Spleen (tissue), 11 donors: Measurements from ENCODE around the gene CCDC73. TPM values are rescaled to one million over a fixed set of nuclear protein-coding genes. Genes with fewer than 3 reads are reported as not detected.

ENCODE experiments used
- DNase-seq: peaks from one replicate; pipeline ENCODE4 v3.0.0-alpha.2; 2020
- H3K27ac ChIP-seq, 8 donors: fragments of 200-600 bp; sonication (generic) in 7 of 8; 1 replicate in 4 of 8; 2 replicates in 4 of 8; pipeline versions ENCODE4 v1.5.0 to v1.8.0; 2016 to 2021; ENCODE audit warnings: inconsistent platforms in 4 of 8, mild to moderate bottlenecking in 4 of 8, moderate library complexity in 1 of 8
- H3K27me3 ChIP-seq, 7 donors: fragments of 200-600 bp; sonication (generic) in 6 of 7; replicated peaks in 1 of 7; 1 replicate in 4 of 7; 2 replicates in 3 of 7; pipeline versions ENCODE4 v1.5.0 to v1.8.0; 2016 to 2021; ENCODE audit warnings: inconsistent platforms in 3 of 7, mild to moderate bottlenecking in 1 of 7
- H3K36me3 ChIP-seq, 6 donors: fragments of 200-600 bp; sonication (generic) in 5 of 6; 1 replicate in 4 of 6; 2 replicates in 2 of 6; pipeline versions ENCODE4 v1.5.0 to v1.8.0; 2016 to 2021; ENCODE audit warnings: inconsistent platforms in 2 of 6
- H3K4me1 ChIP-seq, 6 donors: fragments of 200-600 bp; sonication (generic) in 5 of 6; 1 replicate in 3 of 6; 2 replicates in 3 of 6; pipeline versions ENCODE4 v1.5.0 to v1.8.0; 2016 to 2021; ENCODE audit warnings: inconsistent platforms in 3 of 6
- H3K4me3 ChIP-seq, 8 donors: fragments of 200-600 bp; sonication (generic) in 7 of 8; 1 replicate in 4 of 8; 2 replicates in 4 of 8; pipeline versions ENCODE4 v1.5.0 to v1.8.0; 2016 to 2021; ENCODE audit warnings: inconsistent platforms in 4 of 8, mild to moderate bottlenecking in 4 of 8, moderate library complexity in 2 of 8
- H3K9me3 ChIP-seq, 8 donors: fragments of 200-600 bp; sonication (generic) in 7 of 8; 1 replicate in 4 of 8; 2 replicates in 4 of 8; pipeline versions ENCODE4 v1.5.0 to v1.8.0; 2016 to 2021; ENCODE audit warnings: inconsistent platforms in 4 of 8
- POLR2A ChIP-seq, 3 donors: fragments of 450-650 bp; IDR thresholded peaks; one replicate each; pipeline ENCODE4 v1.5.1; 2017; ENCODE audit warnings: antibody characterized with exemption in 3 of 3, mild to moderate bottlenecking in 1 of 3
- POLR2AphosphoS5 ChIP-seq, 3 donors: sonication (generic); formaldehyde crosslinking; IDR thresholded peaks; one replicate each; pipeline ENCODE4 v1.5.1; 2017; ENCODE audit warnings: antibody characterized with exemption in 3 of 3
- WGBS, 5 donors: extraction: QIAGEN DNeasy Blood & Tissue Kit in 3 of 5; methylation state at CpG; one replicate each; pipeline versions ENCODE4 v1.1.5 to v1.1.7; 2013 to 2018; 5-methylcytosine and 5-hydroxymethylcytosine counted together
- intact Hi-C: fragments of 100-400 bp; cut with DNase I; formaldehyde crosslinking; loops from one replicate; pipeline ENCODE4 v1.15.0; 2023; ENCODE audit warnings: low total_unique reads
- polyA plus RNA-seq, 3 donors: library from polyadenylated mRNA; stranded (reverse); fragments of 200-250 nt; gene quantifications; one replicate each; pipeline ENCODE4 v1.2.1, GENCODE V29; 2013
- total RNA-seq, 7 donors: library from RNA; depleted of rRNA in 3 of 7; stranded (reverse); fragments of >200 nt in 3 of 7; fragmentation: NEBNext Ultra II Directional in 4 of 7; extraction: Animal tissue kit (Norgen Biotek cat#: 25700) in 4 of 7; gene quantifications; one replicate each; pipeline versions ENCODE4 v1.1.0 to v1.2.1, GENCODE V29; 2016 to 2021
- TF ChIP-seq, protein P1 (sequence below), 11 experiments: fragments of 200-600 bp in 7 of 11; fragments of 450-650 bp in 4 of 11; sonication (generic) in 4 of 11; IDR thresholded peaks in 8 of 11; conservative IDR thresholded peaks in 3 of 11; 1 replicate in 7 of 11; 2 replicates in 4 of 11; pipeline versions ENCODE4 v1.4.0 to v1.8.0; 2016 to 2021; ENCODE audit warnings: antibody characterized with exemption in 11 of 11, inconsistent platforms in 4 of 11, mild to moderate bottlenecking in 1 of 11
- donor health status: healthy with polysubstance abuse.
- donor health status: DM: no; HTN: no; CAD: no; lungs with moderate emphysema.
- donor health status: DM: no; HTN: no; CAD: no.
- donor health status: Bipolar disorder and iron deficiency.
- donor health status: healthy.
- donor health status: DM: no; HTN: no; CAD: no.
- donor health status: DM: yes; HTN: yes; CAD: no.

Gene CCDC73
- total and polyA plus RNA-seq, 10 donors: 0.16 to 2.1 (median 0.51) TPM; not detected in 1

DNA sequence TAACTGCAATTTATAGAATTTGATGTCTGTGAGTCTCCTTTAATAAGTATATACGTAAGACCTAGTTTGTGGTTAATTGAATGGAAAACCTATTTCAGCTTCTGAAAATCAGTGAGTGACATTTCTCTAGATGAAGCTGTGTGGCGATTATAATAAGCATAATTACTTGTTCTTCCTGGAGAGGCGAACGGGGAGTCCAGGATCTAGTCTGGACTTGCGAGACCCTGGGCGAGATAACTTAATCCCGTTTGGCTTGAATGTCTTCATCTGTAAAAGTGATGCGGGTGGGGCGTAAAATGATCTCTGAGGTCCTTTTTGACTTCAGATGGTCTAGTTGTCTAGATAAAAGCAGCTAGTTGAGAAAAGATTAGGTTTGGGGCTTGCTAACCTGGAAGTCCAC, 36.3 kb upstream of the CCDC73 start:
- peak overlapping the region in 1 of 8 donors; percentile 81 for H3K27ac ChIP-seq
- peak overlapping the region in 5 of 8 donors; percentile 55 to 93 (median 85) for H3K4me3 ChIP-seq
- no peak for DNase-seq
- peaks cover 0 to 5% (median 0%) of the 10 kb centered on the region in 6 donors for H3K36me3 ChIP-seq
- WGBS, 5 donors: 82 to 89% (median 83%) methylated on average over 9 of the region's 9 CpGs
- peaks cover 0 to 22% (median 10%) of the 10 kb centered on the region in 7 donors for H3K27me3 ChIP-seq
- intact Hi-C loops: no loop called here
- peaks cover 10 to 36% (median 20%) of the 10 kb centered on the region in 6 donors for H3K4me1 ChIP-seq
- no peaks in the 10 kb centered on the region for H3K9me3 ChIP-seq
- TF ChIP-seq POLR2A (IDR thresholded peaks at IDR 0.05) (no peak), POLR2AphosphoS5 (IDR thresholded peaks at IDR 0.05) (no peak)
- TF ChIP-seq, protein P1, sequence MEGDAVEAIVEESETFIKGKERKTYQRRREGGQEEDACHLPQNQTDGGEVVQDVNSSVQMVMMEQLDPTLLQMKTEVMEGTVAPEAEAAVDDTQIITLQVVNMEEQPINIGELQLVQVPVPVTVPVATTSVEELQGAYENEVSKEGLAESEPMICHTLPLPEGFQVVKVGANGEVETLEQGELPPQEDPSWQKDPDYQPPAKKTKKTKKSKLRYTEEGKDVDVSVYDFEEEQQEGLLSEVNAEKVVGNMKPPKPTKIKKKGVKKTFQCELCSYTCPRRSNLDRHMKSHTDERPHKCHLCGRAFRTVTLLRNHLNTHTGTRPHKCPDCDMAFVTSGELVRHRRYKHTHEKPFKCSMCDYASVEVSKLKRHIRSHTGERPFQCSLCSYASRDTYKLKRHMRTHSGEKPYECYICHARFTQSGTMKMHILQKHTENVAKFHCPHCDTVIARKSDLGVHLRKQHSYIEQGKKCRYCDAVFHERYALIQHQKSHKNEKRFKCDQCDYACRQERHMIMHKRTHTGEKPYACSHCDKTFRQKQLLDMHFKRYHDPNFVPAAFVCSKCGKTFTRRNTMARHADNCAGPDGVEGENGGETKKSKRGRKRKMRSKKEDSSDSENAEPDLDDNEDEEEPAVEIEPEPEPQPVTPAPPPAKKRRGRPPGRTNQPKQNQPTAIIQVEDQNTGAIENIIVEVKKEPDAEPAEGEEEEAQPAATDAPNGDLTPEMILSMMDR (IDR thresholded peaks at IDR 0.05 in 8 of 11, conservative IDR thresholded peaks at IDR 0.05 in 3 of 11): no peak

DNA sequence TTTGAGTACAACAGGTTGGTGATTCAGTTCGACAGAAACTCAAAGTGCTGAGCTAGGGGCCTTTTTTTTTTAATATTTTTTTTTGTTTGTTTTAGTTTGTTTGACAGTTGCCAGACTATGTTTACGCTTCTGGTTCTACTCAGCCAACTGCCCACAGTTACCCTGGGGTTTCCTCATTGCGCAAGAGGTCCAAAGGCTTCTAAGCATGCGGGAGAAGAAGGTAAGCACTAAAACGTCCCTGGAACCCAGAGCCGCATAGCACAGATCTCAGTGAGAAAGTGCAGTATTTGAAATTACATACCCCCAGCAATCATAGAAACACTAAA, 35.9 kb upstream of the CCDC73 start:
- 10 to 25% (median 14%) methylated on average over 6 of the region's 6 CpGs for WGBS, 5 donors
- DNase-seq: no peak
- Histone ChIP-seq H3K4me3 (peak overlapping the region; percentile 51 to 93 (median 78)), H3K27me3 (peaks cover 0 to 22% (median 10%) of the 10 kb centered on the region in 7 donors), H3K4me1 (peaks cover 10 to 36% (median 20%) of the 10 kb centered on the region in 6 donors), H3K9me3 (no peaks in the 10 kb centered on the region), H3K27ac (peak overlapping the region in 5 of 8 donors; percentile 73 to 92 (median 81)), H3K36me3 (peaks cover 0 to 5% (median 0%) of the 10 kb centered on the region in 6 donors)
- intact Hi-C loops: no loop called here
- TF ChIP-seq, protein P1 (IDR thresholded peaks at IDR 0.05 in 8 of 11, conservative IDR thresholded peaks at IDR 0.05 in 3 of 11): no peak
- TF ChIP-seq POLR2A (IDR thresholded peaks at IDR 0.05) (no peak), POLR2AphosphoS5 (IDR thresholded peaks at IDR 0.05) (no peak)

- Histone ChIP-seq H3K27me3 (peaks cover 0 to 22% (median 10%) of the 10 kb centered on the region in 7 donors), H3K4me1 (peaks cover 10 to 36% (median 20%) of the 10 kb centered on the region in 6 donors), H3K4me3 (peak within 1 kb of the TSS; percentile 51 to 93 (median 78)), H3K36me3 (peaks cover 0 to 2% (median 0%) of the 10 kb centered on the region in 6 donors), H3K9me3 (no peaks in the 10 kb centered on the region), H3K27ac (peak within 1 kb of the TSS in 7 of 8 donors; percentile 72 to 92 (median 76))
- DNase-seq: peak; percentile 90
- whole genome bisulfite sequencing, 5 donors: 1 to 4% (median 2%) methylated on average over 30 to 85 of the region's 85 CpGs
- intact Hi-C loops: no loop called here
- no peak for TF ChIP-seq POLR2A (IDR thresholded peaks at IDR 0.05)
- TF ChIP-seq POLR2AphosphoS5 (IDR thresholded peaks at IDR 0.05): peak; percentile 45 to 77 (median 73)
- TF ChIP-seq, protein P1 (IDR thresholded peaks at IDR 0.05 in 8 of 11, conservative IDR thresholded peaks at IDR 0.05 in 3 of 11): no peak
Observed at GRCh38 chr11:32829680-32830412, 35.4 kb upstream of the CCDC73 start, which contains the start of gene PRRG4. TSS of gene PRRG4 (plus strand) at chr11:32829927. CDS start at chr11:32830530, 603 bp downstream.

GRCh38 chr11:32829157-32829679, 34.8 kb upstream of the CCDC73 start:
- Histone ChIP-seq H3K4me3 (peak overlapping the region; percentile 51 to 93 (median 78)), H3K9me3 (no peaks in the 10 kb centered on the region), H3K36me3 (no peaks in the 10 kb centered on the region), H3K4me1 (peaks cover 10 to 36% (median 20%) of the 10 kb centered on the region in 6 donors), H3K27ac (peak overlapping the region in 7 of 8 donors; percentile 72 to 92 (median 76)), H3K27me3 (peaks cover 0 to 22% (median 10%) of the 10 kb centered on the region in 7 donors)
- WGBS, 5 donors: 3 to 10% (median 4%) methylated on average over 12 of the region's 12 CpGs
- TF ChIP-seq, protein P1 (IDR thresholded peaks at IDR 0.05 in 8 of 11, conservative IDR thresholded peaks at IDR 0.05 in 3 of 11): no peak
- peak in 1 of 3 donors; percentile 34 for TF ChIP-seq POLR2A (IDR thresholded peaks at IDR 0.05)
- TF ChIP-seq POLR2AphosphoS5 (IDR thresholded peaks at IDR 0.05): no peak
- intact Hi-C loops: no loop called here
- DNase-seq: no peak
